HepG2 (cell line): ENCODE results near the gene DUSP23. TPM values are rescaled to one million over a fixed set of nuclear protein-coding genes. Genes with fewer than 3 reads are reported as not detected.

ENCODE experiments used
- ATAC-seq: fragments of 200-7000 bp; cut with Tn5 transposase; 3 replicates; pipeline ENCODE4 v1.9.1; 2020; ENCODE audit warnings: mild to moderate bottlenecking, moderate library complexity
- BruUV-seq: library from RNA; stranded (reverse); fragments of 400-500 nt; replicated peaks from 2 replicates; lab custom pipeline; 2021; lab: Mats Ljungman, UMichigan
- CTCF ChIA-PET: fragments of 300-600 bp; formaldehyde crosslinking; extraction: SDS; loops from one replicate; lab custom pipeline; 2021; ENCODE audit warnings: low total read pairs, inconsistent platforms, low intra/inter-chr PET ratio; lab: Yijun Ruan, JAX
- POLR2A ChIA-PET: fragments of 350-600 bp; sonication (Branson Sonifier 250); formaldehyde crosslinking; loops from one replicate; lab custom pipeline; 2020; ENCODE audit warnings: antibody characterized with exemption, inconsistent platforms; lab: Yijun Ruan, JAX
- DNase-seq: peaks from one replicate; pipeline ENCODE4 v3.0.0-alpha.2; 2015; ENCODE audit warnings: low spot score
- FAIRE-seq: peaks from 3 replicates; lab custom pipeline; 2011; peaks lifted over from hg19 to GRCh38; lab: Jason Lieb, UNC
- H2AFZ ChIP-seq: one replicate; pipeline ENCODE4 v1.6.1; 2011; ENCODE audit warnings: low read length, inconsistent platforms
- H3K27ac ChIP-seq: fragments of 300-600 bp; 3 replicates; pipeline ENCODE4 v1.8.0; 2011; ENCODE audit warnings: mixed run types, mild to moderate bottlenecking, mixed read lengths, low read length, inconsistent platforms; ENCODE audit not compliant: insufficient read depth; ENCODE audit errors: extremely low read length
- H3K27me3 ChIP-seq, 2 experiments: fragments of 200-600 bp in 1 of 2; 2 replicates in 1 of 2; 3 replicates in 1 of 2; pipeline versions ENCODE4 v1.6.0 to v1.8.0; 2011; ENCODE audit warnings: low read length in 2 of 2, mild to moderate bottlenecking in 2 of 2, moderate library complexity in 2 of 2, inconsistent platforms in 1 of 2; ENCODE audit not compliant: insufficient read depth in 2 of 2, control insufficient read depth in 1 of 2
- H3K36me3 ChIP-seq, 2 experiments: fragments of 200-600 bp in 1 of 2; replicated peaks in 1 of 2; 2 replicates in 1 of 2; 3 replicates in 1 of 2; pipeline versions ENCODE4 v1.5.1 to v1.8.0; 2011; ENCODE audit warnings: low read length in 2 of 2, inconsistent platforms in 1 of 2; ENCODE audit not compliant: insufficient read depth in 2 of 2, control insufficient read depth in 1 of 2
- H3K4me1 ChIP-seq: 2 replicates; pipeline ENCODE4 v1.5.1; 2012; ENCODE audit warnings: low read length, inconsistent platforms; ENCODE audit not compliant: insufficient read depth
- H3K4me2 ChIP-seq: 2 replicates; pipeline ENCODE4 v1.6.0; 2011; ENCODE audit warnings: low read depth, low read length, inconsistent platforms
- H3K4me3 ChIP-seq, 3 experiments: fragments of 200-600 bp in 1 of 3; sonication (generic), shearing (Covaris generic) in 1 of 3; replicated peaks in 1 of 3; 2 replicates each; pipeline ENCODE4 v1.5.1; 2011 to 2016; ENCODE audit warnings: low read length in 3 of 3, inconsistent platforms in 2 of 3, low read depth in 2 of 3, mild to moderate bottlenecking in 2 of 3, control low read depth in 1 of 3, mixed read lengths in 1 of 3; ENCODE audit not compliant: insufficient read depth in 1 of 3
- H3K79me2 ChIP-seq: one replicate; pipeline ENCODE4 v1.6.1; 2011; ENCODE audit warnings: low read length, inconsistent platforms; ENCODE audit not compliant: insufficient read depth
- H3K9ac ChIP-seq: 2 replicates; pipeline ENCODE4 v1.6.0; 2011; ENCODE audit warnings: mild to moderate bottlenecking, low read depth, low read length, inconsistent platforms; ENCODE audit not compliant: insufficient read depth
- H3K9me3 ChIP-seq: 2 replicates; pipeline ENCODE4 v1.5.1; 2012; ENCODE audit warnings: mild to moderate bottlenecking, low read length
- H4K20me1 ChIP-seq: 2 replicates; pipeline ENCODE4 v1.6.0; 2011; ENCODE audit warnings: inconsistent platforms, mild to moderate bottlenecking, low read length, moderate library complexity; ENCODE audit not compliant: insufficient read depth
- CBX1 ChIP-seq: IDR thresholded peaks from one replicate; pipeline ENCODE4 v1.6.1; 2016; ENCODE audit warnings: antibody characterized with exemption, low read depth
- CCDC6 ChIP-seq: sonication (generic); formaldehyde crosslinking; IDR thresholded peaks from 2 replicates; pipeline ENCODE4 v1.8.1; 2022; ENCODE audit warnings: mild to moderate bottlenecking, missing genetic modification reagents, moderate library complexity
- FOXJ3 ChIP-seq: sonication (generic); formaldehyde crosslinking; IDR thresholded peaks from 2 replicates; pipeline ENCODE4 v1.4.0; 2020; ENCODE audit warnings: missing genetic modification reagents, mild to moderate bottlenecking, borderline replicate concordance
- HNRNPLL ChIP-seq: fragments of 200-400 bp; formaldehyde crosslinking; IDR thresholded peaks from 2 replicates; pipeline ENCODE4 v1.6.1; 2017; ENCODE audit warnings: mild to moderate bottlenecking, low read depth, low read length; ENCODE audit not compliant: poor library complexity, severe bottlenecking
- NCOA5 ChIP-seq: sonication (generic); formaldehyde crosslinking; IDR thresholded peaks from 2 replicates; pipeline ENCODE4 v1.4.0; 2020; ENCODE audit warnings: missing genetic modification reagents
- RAD51 ChIP-seq: fragments of 450-650 bp; IDR thresholded peaks from 2 replicates; pipeline ENCODE4 v1.6.1; 2016; ENCODE audit warnings: borderline replicate concordance
- SETDB1 ChIP-seq: sonication (generic); formaldehyde crosslinking; IDR thresholded peaks from 2 replicates; pipeline ENCODE4 v1.5.1; 2020; ENCODE audit warnings: missing genetic modification reagents, mild to moderate bottlenecking, borderline replicate concordance
- ZFYVE20 ChIP-seq: sonication (generic); formaldehyde crosslinking; IDR thresholded peaks from 2 replicates; pipeline ENCODE4 v1.8.0; 2023; ENCODE audit warnings: low read depth, mild to moderate bottlenecking, moderate library complexity, missing genetic modification reagents, borderline replicate concordance
- ZNF263 ChIP-seq: sonication (generic); formaldehyde crosslinking; IDR thresholded peaks from 2 replicates; pipeline ENCODE4 v1.4.0; 2020; ENCODE audit warnings: missing genetic modification reagents
- ZNF652 ChIP-seq: IDR thresholded peaks from 2 replicates; pipeline ENCODE4 v1.6.1; 2016; ENCODE audit warnings: low read depth, borderline replicate concordance
- ZNF841 ChIP-seq: sonication (generic); formaldehyde crosslinking; IDR thresholded peaks from 2 replicates; pipeline ENCODE4 v1.8.1; 2023; ENCODE audit warnings: missing genetic modification reagents, borderline replicate concordance
- ZNF879 ChIP-seq: sonication (generic); formaldehyde crosslinking; IDR thresholded peaks from 2 replicates; pipeline ENCODE4 v1.8.1; 2023; ENCODE audit warnings: missing genetic modification reagents
- ZSCAN22 ChIP-seq: sonication (generic); formaldehyde crosslinking; IDR thresholded peaks from 2 replicates; pipeline ENCODE4 v1.4.0; 2020; ENCODE audit warnings: mild to moderate bottlenecking, missing genetic modification reagents
- ZXDC ChIP-seq: sonication (generic); formaldehyde crosslinking; IDR thresholded peaks from 2 replicates; pipeline ENCODE4 v1.5.0; 2020; ENCODE audit warnings: mild to moderate bottlenecking, missing genetic modification reagents
- WGBS: methylation state at CpG from one replicate; pipeline ENCODE4 v1.1.6; 2017; ENCODE audit warnings: low lambda C conversion rate; 5-methylcytosine and 5-hydroxymethylcytosine counted together
- in situ Hi-C: cut with HindIII; loops from 2 replicates; pipeline ENCODE4 v1.10.0; 2017; ENCODE audit warnings: low pct_unique_long_range_greater_than_20kb; ENCODE audit not compliant: extremely low pct_ligation_motif_present
- intact Hi-C: fragments of 100-400 bp; cut with micrococcal nuclease; formaldehyde crosslinking; loops from one replicate; pipeline ENCODE4 v1.10.0; 2022; ENCODE audit not compliant: unreplicated experiment
- polyA plus RNA-seq, 8 experiments: library from polyadenylated mRNA; depleted of rRNA in 3 of 8; stranded (reverse) in 7 of 8; unstranded in 1 of 8; fragments of >200 nt; fragmentation: Illumina TruSeq in 4 of 8; extraction: Trizol in 4 of 8; gene quantifications; 2 replicates each; pipeline versions ENCODE4 v1.2.1 to v1.2.3, GENCODE V29; 2011 to 2016; ENCODE audit warnings: low read depth in 4 of 8, missing spikeins in 1 of 8, mixed read lengths in 1 of 8; ENCODE audit not compliant: insufficient read depth in 1 of 8
- total RNA-seq, 5 experiments: library from RNA; depleted of rRNA; stranded (reverse); fragments of >200 nt; fragmentation: Illumina TruSeq; extraction: Trizol; gene quantifications; 2 replicates each; pipeline ENCODE4 v1.2.3, GENCODE V29; 2016; ENCODE audit warnings: low read depth in 1 of 5
- TF ChIP-seq, protein P1 (sequence below): IDR thresholded peaks from 2 replicates; pipeline ENCODE4 v1.6.1; 2016; ENCODE audit warnings: mild to moderate bottlenecking
- TF ChIP-seq, protein P2 (sequence below): sonication (generic); formaldehyde crosslinking; conservative IDR thresholded peaks from 2 replicates; pipeline ENCODE4 v1.4.0; 2020; ENCODE audit warnings: mild to moderate bottlenecking, missing genetic modification reagents, moderate library complexity

The DUSP23 gene
- total and polyA plus RNA-seq, 2 of the 13 experiments (the other 11 are each of a cell fraction or from before 2014, with no cell fraction given): not detected

GRCh38 chr1:159774465-159774864, 6.3 kb upstream of the DUSP23 start:
- intact Hi-C loops: no loop called here
- TF ChIP-seq ZNF879 (CRISPR knock-in tag) (no peak), ZXDC (CRISPR knock-in tag) (no peak), CBX1 (no peak), ZNF263 (no peak), ZSCAN22 (no peak), NCOA5 (CRISPR knock-in tag) (no peak), ZNF841 (CRISPR knock-in tag) (no peak), HNRNPLL (no peak), RAD51 (no peak), CCDC6 (CRISPR knock-in tag) (no peak), FOXJ3 (CRISPR knock-in tag) (no peak), ZFYVE20 (CRISPR knock-in tag) (no peak), ZNF652 (CRISPR knock-in tag) (no peak), SETDB1 (CRISPR knock-in tag) (no peak)
- TF ChIP-seq, protein P1, sequence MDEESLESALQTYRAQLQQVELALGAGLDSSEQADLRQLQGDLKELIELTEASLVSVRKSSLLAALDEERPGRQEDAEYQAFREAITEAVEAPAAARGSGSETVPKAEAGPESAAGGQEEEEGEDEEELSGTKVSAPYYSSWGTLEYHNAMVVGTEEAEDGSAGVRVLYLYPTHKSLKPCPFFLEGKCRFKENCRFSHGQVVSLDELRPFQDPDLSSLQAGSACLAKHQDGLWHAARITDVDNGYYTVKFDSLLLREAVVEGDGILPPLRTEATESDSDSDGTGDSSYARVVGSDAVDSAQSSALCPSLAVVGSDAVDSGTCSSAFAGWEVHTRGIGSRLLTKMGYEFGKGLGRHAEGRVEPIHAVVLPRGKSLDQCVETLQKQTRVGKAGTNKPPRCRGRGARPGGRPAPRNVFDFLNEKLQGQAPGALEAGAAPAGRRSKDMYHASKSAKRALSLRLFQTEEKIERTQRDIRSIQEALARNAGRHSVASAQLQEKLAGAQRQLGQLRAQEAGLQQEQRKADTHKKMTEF (CRISPR knock-in tag): no peak
- TF ChIP-seq, protein P2, sequence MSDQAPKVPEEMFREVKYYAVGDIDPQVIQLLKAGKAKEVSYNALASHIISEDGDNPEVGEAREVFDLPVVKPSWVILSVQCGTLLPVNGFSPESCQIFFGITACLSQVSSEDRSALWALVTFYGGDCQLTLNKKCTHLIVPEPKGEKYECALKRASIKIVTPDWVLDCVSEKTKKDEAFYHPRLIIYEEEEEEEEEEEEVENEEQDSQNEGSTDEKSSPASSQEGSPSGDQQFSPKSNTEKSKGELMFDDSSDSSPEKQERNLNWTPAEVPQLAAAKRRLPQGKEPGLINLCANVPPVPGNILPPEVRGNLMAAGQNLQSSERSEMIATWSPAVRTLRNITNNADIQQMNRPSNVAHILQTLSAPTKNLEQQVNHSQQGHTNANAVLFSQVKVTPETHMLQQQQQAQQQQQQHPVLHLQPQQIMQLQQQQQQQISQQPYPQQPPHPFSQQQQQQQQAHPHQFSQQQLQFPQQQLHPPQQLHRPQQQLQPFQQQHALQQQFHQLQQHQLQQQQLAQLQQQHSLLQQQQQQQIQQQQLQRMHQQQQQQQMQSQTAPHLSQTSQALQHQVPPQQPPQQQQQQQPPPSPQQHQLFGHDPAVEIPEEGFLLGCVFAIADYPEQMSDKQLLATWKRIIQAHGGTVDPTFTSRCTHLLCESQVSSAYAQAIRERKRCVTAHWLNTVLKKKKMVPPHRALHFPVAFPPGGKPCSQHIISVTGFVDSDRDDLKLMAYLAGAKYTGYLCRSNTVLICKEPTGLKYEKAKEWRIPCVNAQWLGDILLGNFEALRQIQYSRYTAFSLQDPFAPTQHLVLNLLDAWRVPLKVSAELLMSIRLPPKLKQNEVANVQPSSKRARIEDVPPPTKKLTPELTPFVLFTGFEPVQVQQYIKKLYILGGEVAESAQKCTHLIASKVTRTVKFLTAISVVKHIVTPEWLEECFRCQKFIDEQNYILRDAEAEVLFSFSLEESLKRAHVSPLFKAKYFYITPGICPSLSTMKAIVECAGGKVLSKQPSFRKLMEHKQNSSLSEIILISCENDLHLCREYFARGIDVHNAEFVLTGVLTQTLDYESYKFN (CRISPR knock-in tag): no peak

More at GRCh38 chr1:159774465-159774864, 6.3 kb upstream of the DUSP23 start:
- Histone ChIP-seq H3K36me3 (no peaks in the 10 kb centered on the region), H3K4me3 (no peak overlapping the region), H3K4me1 (no peaks in the 10 kb centered on the region), H3K79me2 (no peaks in the 10 kb centered on the region), H2AFZ (no peak overlapping the region), H3K27me3 (no peaks in the 10 kb centered on the region), H4K20me1 (no peaks in the 10 kb centered on the region), H3K9me3 (no peaks in the 10 kb centered on the region), H3K4me2 (no peak overlapping the region), H3K27ac (no peak overlapping the region), H3K9ac (no peak overlapping the region)
- ChIA-PET CTCF (no interaction called here), POLR2A (no interaction called here)
- in situ Hi-C loops: no loop called here
- 9% methylated on average over 2 of the region's 2 CpGs for WGBS
- no peak for ATAC-seq
- FAIRE-seq: no peak
- DNase-seq: no peak
- BruUV-seq: no TSS peak
